Type B pancreatic cell (in vitro differentiated cells): ENCODE data around the gene GPR63. TPM values are rescaled to one million over a fixed set of nuclear protein-coding genes. Genes with fewer than 3 reads are reported as not detected.
A peak's percentile ranks its signal among the peaks of the same experiment; 100 is the strongest.
"Not testable (repeated sequence)": the region's sequence is repeated elsewhere in the genome, so short reads cannot be mapped to it uniquely, and the experiment has no call there.

Experiments used
- DNase-seq: peaks from one replicate; pipeline ENCODE4 v3.0.0; 2021; ENCODE audit warnings: mixed read lengths; ENCODE audit not compliant: unreplicated experiment; ENCODE audit errors: extremely low spot score
- H3K27ac Mint-ChIP-seq: 2 replicates; pipeline ENCODE4 v1.8.0; 2021; ENCODE audit warnings: mild to moderate bottlenecking, mixed read lengths
- H3K27me3 Mint-ChIP-seq: 2 replicates; pipeline ENCODE4 v1.8.0; 2021; ENCODE audit warnings: mixed read lengths
- H3K36me3 Mint-ChIP-seq: 2 replicates; pipeline ENCODE4 v1.8.0; 2021; ENCODE audit warnings: mixed read lengths
- H3K4me1 Mint-ChIP-seq: one replicate; pipeline ENCODE4 v1.8.0; 2021; ENCODE audit warnings: mixed read lengths; ENCODE audit not compliant: unreplicated experiment
- H3K4me3 Mint-ChIP-seq: 2 replicates; pipeline ENCODE4 v1.8.0; 2021; ENCODE audit warnings: mild to moderate bottlenecking, mixed read lengths
- H3K9me3 Mint-ChIP-seq: 2 replicates; pipeline ENCODE4 v1.8.0; 2021; ENCODE audit warnings: mixed read lengths
- CTCF ChIP-seq: fragments of 200-600 bp; sonication (generic); conservative IDR thresholded peaks from 2 replicates; pipeline ENCODE4 v1.5.0; 2021; ENCODE audit warnings: antibody characterized with exemption, mild to moderate bottlenecking
- long read RNA-seq: library from polyadenylated mRNA; unstranded; transcript quantifications from one replicate; pipeline ENCODE4 v2.0.0, GENCODE V29; 2020
- total RNA-seq: library from RNA; stranded (reverse); gene quantifications from 2 replicates; pipeline ENCODE4 v1.2.1, GENCODE V29; 2021; ENCODE audit warnings: low replicate concordance

The GPR63 gene
- total RNA-seq = 4.0 and 4.2 TPM in 2 replicates
- long read RNA-seq, full-length matches to known transcripts = 5 of 11 reads
- long read RNA-seq, partial matches to known transcripts = 0 of 11 reads
- long read RNA-seq, other reads (novel, unspliced or antisense) = 6 of 11 reads

- Mint-ChIP-seq H3K4me1 (peaks cover 10% of the 10 kb centered on the region), H3K4me3 (peak within 1 kb of the TSS; percentile 99), H3K9me3 (no peaks in the 10 kb centered on the region), H3K36me3 (no peaks in the 10 kb centered on the region), H3K27me3 (peaks cover 43% of the 10 kb centered on the region), H3K27ac (peak within 1 kb of the TSS; percentile 67)
- DNase-seq = peak; percentile 73
- TF ChIP-seq CTCF = peak; percentile 26
These were observed at the start of gene GPR63 for GRCh38 chr6:96837081-96837971. GPR63 (minus strand) TSS chr6:96837477; CDS start chr6:96799731, 37,746 bp downstream.

- no peak for TF ChIP-seq CTCF
- Mint-ChIP-seq H3K36me3 (peaks cover 11% of the 10 kb centered on the region), H3K27ac (no peak overlapping the region), H3K4me1 (no peaks in the 10 kb centered on the region), H3K4me3 (no peak overlapping the region), H3K9me3 (no peaks in the 10 kb centered on the region), H3K27me3 (peaks cover 3% of the 10 kb centered on the region)
- no peak for DNase-seq
These were observed 49.2 kb upstream of the GPR63 start for GRCh38 chr6:96886519-96886918.

GRCh38 chr6:96885187-96885631 lies 47.9 kb upstream of the GPR63 start:
- H3K36me3 Mint-ChIP-seq, H3K9me3 Mint-ChIP-seq, DNase-seq, H3K4me1 Mint-ChIP-seq, H3K27me3 Mint-ChIP-seq, H3K27ac Mint-ChIP-seq: not testable (repeated sequence)
- peak overlapping the region; percentile 12 for H3K4me3 Mint-ChIP-seq

GRCh38 chr6:96878143-96878542 lies 40.9 kb upstream of the GPR63 start:
- no peaks in the 10 kb centered on the region for H3K9me3 Mint-ChIP-seq
- H3K4me1 Mint-ChIP-seq = no peaks in the 10 kb centered on the region
- no peak overlapping the region for H3K4me3 Mint-ChIP-seq
- TF ChIP-seq CTCF = no peak
- peak overlapping the region; percentile 43 for H3K27ac Mint-ChIP-seq
- no peaks in the 10 kb centered on the region for H3K36me3 Mint-ChIP-seq
- DNase-seq = no peak
- H3K27me3 Mint-ChIP-seq = no peaks in the 10 kb centered on the region

- Mint-ChIP-seq H3K27ac (no peak overlapping the region), H3K27me3 (no peaks in the 10 kb centered on the region), H3K4me1 (no peaks in the 10 kb centered on the region), H3K4me3 (no peak overlapping the region), H3K9me3 (no peaks in the 10 kb centered on the region), H3K36me3 (no peaks in the 10 kb centered on the region)
- TF ChIP-seq CTCF = no peak
- no peak for DNase-seq
These were observed 39.7 kb upstream of the GPR63 start for GRCh38 chr6:96876886-96877545.

GRCh38 chr6:96872976-96873375 lies 35.7 kb upstream of the GPR63 start:
- DNase-seq = no peak
- no peaks in the 10 kb centered on the region for H3K27me3 Mint-ChIP-seq
- no peaks in the 10 kb centered on the region for H3K9me3 Mint-ChIP-seq
- TF ChIP-seq CTCF = no peak
- no peak overlapping the region for H3K4me3 Mint-ChIP-seq
- no peaks in the 10 kb centered on the region for H3K36me3 Mint-ChIP-seq
- no peaks in the 10 kb centered on the region for H3K4me1 Mint-ChIP-seq
- H3K27ac Mint-ChIP-seq = no peak overlapping the region
